ENCODE results near the gene GABRA4.

Gene GABRA4

GRCh38 chr4:47031011-47031678 lies 37.8 kb upstream of the GABRA4 start, which contains the start of gene GABRB1:
Gene GABRB1, plus strand, starts transcription at chr4:47031567.
- Histone ChIP-seq H3K4me1 (peaks cover 5% of the 10 kb centered on the region; the same call in 1 of the 2 replicates), H3K36me3 (no peaks in the 10 kb centered on the region), H3K9me3 (no peaks in the 10 kb centered on the region), H3K4me3 (ENCODE audit: low read depth, low read length) (peak within 1 kb of the TSS; percentile 89), H3K27me3 (no peaks in the 10 kb centered on the region)
- no peak for TF ChIP-seq CTCF (IDR thresholded peaks at IDR 0.05; ENCODE audit: low read depth, low read length)
- peak; percentile 74 for DNase-seq

- no peak overlapping the region for H3K4me3 ChIP-seq (ENCODE audit: low read depth, low read length)
- no peaks in the 10 kb centered on the region for H3K9me3 ChIP-seq
- H3K27me3 ChIP-seq = no peaks in the 10 kb centered on the region
- TF ChIP-seq CTCF (IDR thresholded peaks at IDR 0.05; ENCODE audit: low read depth, low read length) = no peak
- no peak for DNase-seq
- H3K36me3 ChIP-seq = no peaks in the 10 kb centered on the region
- H3K4me1 ChIP-seq = no peaks in the 10 kb centered on the region; the same call in 1 of the 2 replicates
Observed at GRCh38 chr4:47017494-47017893, 24.1 kb upstream of the GABRA4 start.

- DNase-seq = no peak
- Histone ChIP-seq H3K27me3 (no peaks in the 10 kb centered on the region), H3K4me1 (no peaks in the 10 kb centered on the region; the same call in 1 of the 2 replicates), H3K9me3 (no peaks in the 10 kb centered on the region), H3K36me3 (no peaks in the 10 kb centered on the region), H3K4me3 (ENCODE audit: low read depth, low read length) (no peak overlapping the region)
- TF ChIP-seq CTCF (IDR thresholded peaks at IDR 0.05; ENCODE audit: low read depth, low read length) = no peak
Observed at GRCh38 chr4:47017081-47017480, 23.7 kb upstream of the GABRA4 start.

- no peak overlapping the region for H3K4me3 ChIP-seq (ENCODE audit: low read depth, low read length)
- no peak for DNase-seq
- H3K36me3 ChIP-seq = no peaks in the 10 kb centered on the region
- no peak for TF ChIP-seq CTCF (IDR thresholded peaks at IDR 0.05; ENCODE audit: low read depth, low read length)
- no peaks in the 10 kb centered on the region for H3K9me3 ChIP-seq
- H3K27me3 ChIP-seq = no peaks in the 10 kb centered on the region
- no peaks in the 10 kb centered on the region for H3K4me1 ChIP-seq
Observed at GRCh38 chr4:47013373-47013772, 20.0 kb upstream of the GABRA4 start.

- no peaks in the 10 kb centered on the region for H3K4me1 ChIP-seq
- no peaks in the 10 kb centered on the region for H3K9me3 ChIP-seq
- no peaks in the 10 kb centered on the region for H3K36me3 ChIP-seq
- no peak for DNase-seq
- no peak for TF ChIP-seq CTCF (IDR thresholded peaks at IDR 0.05; ENCODE audit: low read depth, low read length)
- no peaks in the 10 kb centered on the region for H3K27me3 ChIP-seq
- H3K4me3 ChIP-seq (ENCODE audit: low read depth, low read length) = no peak overlapping the region
Observed at GRCh38 chr4:47012676-47013075, 19.3 kb upstream of the GABRA4 start.

GRCh38 chr4:47010912-47011446 lies 17.6 kb upstream of the GABRA4 start:
- H3K9me3 ChIP-seq = no peaks in the 10 kb centered on the region
- H3K4me1 ChIP-seq = no peaks in the 10 kb centered on the region
- no peak overlapping the region for H3K4me3 ChIP-seq (ENCODE audit: low read depth, low read length)
- DNase-seq = no peak
- H3K36me3 ChIP-seq = no peaks in the 10 kb centered on the region
- no peaks in the 10 kb centered on the region for H3K27me3 ChIP-seq
- TF ChIP-seq CTCF (IDR thresholded peaks at IDR 0.05; ENCODE audit: low read depth, low read length) = no peak
